Panc1 (cell line): ENCODE measurements around the gene ATP13A4.

Experiments
- CTCF ChIP-seq: fragments of 450-650 bp; IDR thresholded peaks from 2 replicates; pipeline ENCODE4 v1.5.1; 2017; ENCODE audit warnings: mild to moderate bottlenecking
- POLR2AphosphoS5 ChIP-seq: IDR thresholded peaks from 2 replicates; pipeline ENCODE4 v1.6.1; 2012; ENCODE audit warnings: mild to moderate bottlenecking, low read depth, low read length, moderate library complexity
- SIN3A ChIP-seq: IDR thresholded peaks from 2 replicates; pipeline ENCODE4 v1.6.1; 2012; ENCODE audit warnings: low read depth, mild to moderate bottlenecking, low read length, moderate library complexity, borderline replicate concordance; ENCODE audit not compliant: insufficient read depth

GRCh38 chr3:193457526-193457925, 97.2 kb downstream of the ATP13A4 start:
- TF ChIP-seq CTCF (no peak), SIN3A (no peak), POLR2AphosphoS5 (no peak)
